Right renal cortex interstitium (tissue), 3 donors: ENCODE data around the gene PDE10A. TPM values are rescaled to one million over a fixed set of nuclear protein-coding genes. Genes with fewer than 3 reads are reported as not detected.

Source experiments
- DNase-seq, 3 donors: peaks; one replicate each; pipeline ENCODE4 v3.0.0-alpha.2; 2013; ENCODE audit warnings: low read depth in 3 of 3, low spot score in 2 of 3
- polyA plus RNA-seq, 3 donors: library from polyadenylated mRNA; unstranded; fragments of 120-200 nt; gene quantifications; one replicate each; pipeline ENCODE4 v1.2.1, GENCODE V29; 2013; ENCODE audit not compliant: insufficient read length in 3 of 3

The PDE10A gene
- polyA plus RNA-seq, 3 donors = 19.0 to 20.4 (median 19.9) TPM

GRCh38 chr6:165679326-165679725 is 16.3 kb upstream of the PDE10A start:
- no peak for DNase-seq

- no peak for DNase-seq
These were observed 15.9 kb upstream of the PDE10A start for GRCh38 chr6:165678904-165679303.

GRCh38 chr6:165678429-165678828 is 15.4 kb upstream of the PDE10A start:
- DNase-seq = no peak

DNA sequence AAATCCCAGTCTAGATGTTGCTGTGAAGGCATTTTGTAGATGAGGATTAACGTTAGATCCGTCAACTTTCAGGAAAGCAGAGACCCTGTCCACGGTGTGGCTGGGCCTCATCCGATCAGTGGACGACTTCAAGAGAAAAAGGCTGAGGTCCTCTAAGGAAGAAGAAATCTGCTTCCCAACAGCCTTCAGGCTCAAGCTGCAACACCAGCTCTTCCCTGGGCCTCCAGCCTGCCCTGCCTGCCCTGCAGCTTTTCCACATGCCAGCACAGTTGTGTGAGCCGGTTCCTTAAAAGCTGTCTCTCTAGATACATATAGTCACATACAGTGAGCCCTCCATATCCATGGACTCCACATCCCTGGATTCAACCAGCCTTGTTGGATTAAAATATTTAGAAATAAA is 14.1 kb upstream of the PDE10A start:
- DNase-seq = no peak

- no peak for DNase-seq
These were observed 13.5 kb upstream of the PDE10A start for GRCh38 chr6:165676435-165677068.

- no peak for DNase-seq
These were observed 12.1 kb upstream of the PDE10A start for GRCh38 chr6:165675120-165675519.

DNA sequence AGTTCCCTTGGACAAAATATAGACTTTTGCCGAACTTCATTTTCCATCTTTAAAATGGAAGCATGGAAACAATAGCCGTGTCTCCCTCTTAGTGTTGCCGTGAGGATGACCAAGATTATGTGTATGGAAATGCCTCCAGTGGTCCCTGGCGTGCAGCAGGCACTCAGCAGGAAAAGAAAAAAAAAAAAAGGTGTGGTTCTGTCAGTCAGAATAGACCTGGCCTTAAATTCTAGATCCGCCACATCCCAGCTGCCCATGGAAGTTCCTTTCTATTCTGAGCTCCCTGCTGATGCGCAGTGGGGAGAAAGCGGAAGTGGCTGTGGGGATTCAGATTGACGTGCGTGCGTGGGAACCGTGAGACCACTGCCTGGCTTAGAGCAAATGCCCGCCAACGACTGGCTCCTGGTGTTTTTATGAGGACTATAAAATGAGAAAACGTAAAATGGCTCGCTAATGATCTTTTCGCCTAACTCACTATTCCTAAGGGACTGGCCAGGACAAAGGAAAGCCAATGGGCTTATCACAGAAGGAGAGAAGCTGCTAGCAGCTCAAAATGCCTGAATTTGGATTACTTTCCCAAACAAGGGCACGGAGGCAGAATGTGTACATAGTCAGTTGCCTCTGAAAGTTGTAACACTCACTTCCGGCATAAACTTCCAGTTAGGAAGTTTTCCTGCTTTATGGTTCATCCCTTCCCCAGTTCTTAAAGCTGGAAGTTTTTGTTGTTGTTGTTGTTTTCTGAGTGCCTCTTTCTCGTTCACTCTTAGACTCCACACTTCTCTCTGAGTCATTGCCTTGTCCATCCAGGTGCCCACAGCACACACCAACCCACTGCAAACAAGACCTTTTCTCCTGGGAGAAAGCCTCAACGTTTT is 11.4 kb upstream of the PDE10A start:
- no peak for DNase-seq

GRCh38 chr6:165671222-165671768 is 8.3 kb upstream of the PDE10A start:
- no peak for DNase-seq

GRCh38 chr6:165668951-165669350 is 5.9 kb upstream of the PDE10A start:
- DNase-seq = no peak

DNA sequence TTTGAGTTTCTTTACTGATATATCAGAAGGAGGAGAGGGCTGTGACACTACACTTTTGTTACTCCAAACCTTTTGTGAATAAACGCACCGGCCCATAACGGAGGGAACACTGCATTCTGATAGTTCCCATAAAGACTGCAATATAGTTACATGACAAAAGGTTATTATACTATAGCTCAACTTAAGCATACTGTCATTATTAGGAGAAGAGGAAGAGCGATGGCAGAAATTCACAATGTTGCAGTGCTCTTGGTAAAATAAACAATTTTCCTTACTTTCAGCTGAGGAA is 2.3 kb upstream of the PDE10A start:
- no peak for DNase-seq

DNA sequence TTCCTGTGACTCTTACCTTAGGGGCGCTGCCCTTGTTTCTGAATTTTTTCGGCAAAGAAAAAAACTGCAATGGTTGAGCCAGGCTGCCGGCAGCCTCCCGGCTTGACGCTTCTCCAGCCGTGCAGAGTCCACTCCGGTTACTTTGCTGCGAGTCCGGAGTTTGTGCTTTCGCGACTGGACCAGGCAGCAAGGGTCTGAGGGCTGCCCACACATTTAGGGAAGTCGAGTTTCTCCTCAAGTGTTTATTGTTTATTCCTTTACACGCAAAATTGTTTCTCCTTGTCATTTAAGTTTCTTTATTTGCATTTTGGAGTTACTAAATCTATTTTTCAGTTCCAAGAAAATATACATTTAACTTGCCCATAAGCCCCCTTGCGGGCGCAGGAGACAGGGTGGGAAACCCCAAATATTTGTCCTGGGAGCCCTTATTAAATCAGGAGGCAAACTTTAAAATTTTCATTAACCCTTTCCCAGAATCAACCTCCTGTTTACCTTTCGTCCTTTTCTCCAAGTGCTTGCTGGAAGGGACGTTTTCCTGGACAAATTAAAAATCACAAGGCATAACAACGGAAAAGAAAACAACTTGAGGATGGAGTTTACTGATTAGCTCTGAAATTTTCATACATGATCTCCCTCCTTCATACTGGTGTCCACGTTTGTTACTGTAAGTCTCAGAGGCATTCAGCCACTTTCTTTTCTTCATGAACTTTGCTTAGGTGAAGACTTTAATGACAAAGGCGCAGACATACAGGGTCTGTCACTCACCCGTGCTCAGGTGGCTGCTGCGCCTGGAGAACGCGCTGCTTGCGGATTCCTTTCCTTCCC is 1.7 kb upstream of the PDE10A start:
- DNase-seq = no peak

DNA sequence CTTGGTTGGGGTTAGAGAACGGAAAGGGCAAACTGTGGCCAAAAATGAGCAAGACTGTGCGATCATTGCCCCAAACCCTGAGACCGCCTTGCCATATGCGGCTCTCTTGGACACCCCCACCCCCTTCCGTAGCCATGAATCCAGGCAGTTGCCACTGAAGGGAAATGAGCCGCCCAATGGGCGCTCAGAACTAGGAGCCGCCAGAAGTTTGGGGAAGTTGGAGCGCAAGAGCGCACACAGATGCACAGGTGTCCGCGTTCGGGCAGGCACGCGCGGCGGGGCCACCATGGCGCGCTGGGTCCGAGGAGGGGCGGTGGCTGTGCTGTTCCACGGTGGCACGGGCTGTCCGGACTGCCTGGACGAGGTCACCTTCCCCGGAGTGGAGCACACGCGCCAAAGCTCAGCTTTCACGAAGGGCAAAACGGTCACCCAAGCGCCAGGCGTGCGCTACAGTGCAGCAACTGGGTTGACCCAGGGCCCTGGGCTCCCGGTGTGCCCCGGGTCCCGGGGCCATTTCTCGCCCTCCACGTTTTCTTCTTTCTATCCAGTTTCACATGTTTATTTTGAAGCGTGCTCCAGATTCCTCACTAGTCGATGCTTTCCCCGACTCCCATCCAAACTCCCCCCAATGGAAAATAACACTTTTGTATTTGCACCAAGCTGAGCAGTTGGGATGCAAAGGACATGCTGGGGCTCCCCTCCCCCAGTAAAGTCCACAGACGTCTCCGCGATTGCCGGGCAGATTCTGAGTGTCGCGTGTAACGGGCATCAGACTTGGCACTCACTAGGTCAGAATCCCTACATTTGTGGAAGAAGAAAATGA is 906 bp upstream of the PDE10A start:
- no peak for DNase-seq

GRCh38 chr6:165663377-165663735 is 315 bp upstream of the PDE10A start:
- no peak for DNase-seq

DNA sequence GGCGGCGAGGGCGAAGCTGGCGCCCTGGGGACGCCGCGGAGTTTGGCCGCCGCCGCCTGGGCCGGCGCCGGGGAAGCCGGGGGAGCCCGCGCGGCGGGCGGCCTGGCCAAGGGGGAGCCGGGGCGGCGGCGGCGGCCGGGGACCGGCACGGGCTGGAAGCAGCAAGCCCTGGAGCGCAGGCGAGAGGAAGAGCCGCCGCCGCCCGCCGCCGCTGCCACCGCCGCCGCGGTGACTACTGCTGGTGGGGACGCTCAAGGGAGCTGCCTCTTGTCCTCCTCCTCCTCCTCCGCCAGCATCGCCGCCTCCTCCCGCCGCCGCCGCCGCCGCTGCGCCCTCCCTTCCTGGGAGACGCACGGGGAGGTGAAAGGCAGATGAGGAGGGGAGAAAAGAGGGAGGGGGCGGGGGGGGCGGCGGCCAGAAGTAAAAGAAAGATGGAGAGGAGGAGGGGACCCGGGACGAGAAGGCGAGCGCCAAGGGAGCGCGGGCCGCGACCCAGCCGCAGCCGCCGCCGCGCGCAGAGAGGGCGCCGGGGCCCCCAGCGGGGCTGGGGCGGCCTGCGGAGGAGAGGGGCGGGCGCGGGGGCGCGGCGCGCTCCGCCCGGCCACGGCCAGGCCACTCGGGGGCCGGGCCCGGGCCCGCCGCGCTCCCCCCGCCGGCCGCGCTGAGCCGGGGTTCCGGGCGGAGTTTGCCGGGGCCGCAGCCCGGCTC is 846 bp downstream of the PDE10A start:
- no peak for DNase-seq

DNA sequence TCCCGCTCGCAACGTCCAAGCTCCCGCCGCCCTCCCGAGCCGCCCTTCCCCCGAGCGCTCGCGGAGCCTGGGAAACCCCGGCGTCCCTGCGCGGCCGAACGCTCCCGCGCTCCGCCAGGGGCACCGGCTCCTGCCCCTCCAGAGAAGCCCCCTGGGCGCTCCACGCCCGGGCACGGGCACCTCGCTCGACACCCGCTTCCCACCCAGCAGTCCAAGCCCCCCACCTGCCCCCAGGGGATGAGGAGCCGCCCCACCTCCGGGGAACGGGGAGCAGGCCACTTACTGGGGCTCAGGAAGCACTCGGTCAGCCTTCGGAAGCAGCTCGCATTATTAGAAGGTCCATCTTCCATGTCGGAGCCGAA is 1.4 kb downstream of the PDE10A start:
- no peak for DNase-seq

- no peak for DNase-seq
These were observed 2.0 kb downstream of the PDE10A start for GRCh38 chr6:165660857-165661663.

GRCh38 chr6:165659945-165660856 is 2.8 kb downstream of the PDE10A start:
- DNase-seq = no peak

GRCh38 chr6:165658395-165659058 is 4.5 kb downstream of the PDE10A start:
- DNase-seq = no peak
